ENCODE data around the gene PATJ. TPM values are rescaled to one million over a fixed set of nuclear protein-coding genes. Genes with fewer than 3 reads are reported as not detected.

PATJ gene
- total and polyA plus RNA-seq, 2 experiments from 2014 or later, result 20.0 to 44.8 TPM

DNA sequence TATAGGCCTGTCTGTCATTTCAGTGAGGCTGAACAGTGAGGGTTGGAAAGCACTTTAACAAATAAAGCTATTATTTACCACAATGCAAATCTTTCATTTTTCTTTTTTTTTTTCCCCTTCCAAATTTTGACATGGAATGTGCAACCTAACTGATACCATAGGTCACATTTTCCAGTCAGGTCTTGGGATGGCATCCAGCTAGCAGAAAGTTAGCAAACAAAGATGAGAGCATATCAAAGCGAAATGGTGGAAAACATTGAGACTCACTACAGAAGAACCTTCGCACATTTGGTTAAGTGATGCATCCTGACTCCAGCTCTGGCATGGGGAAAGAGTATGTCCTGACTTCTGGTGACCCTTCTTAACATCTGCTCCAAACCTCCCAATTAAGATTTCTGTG, 347.3 kb downstream of the PATJ start:
- H3K4me3 ChIP-seq, result no peak overlapping the region
- H3K27me3 ChIP-seq, result no peaks in the 10 kb centered on the region
- no peaks in the 10 kb centered on the region for H3K79me2 ChIP-seq
- 83% methylated on average over 2 of the region's 2 CpGs for WGBS (ENCODE audit: low lambda C conversion rate, missing lambda C conversion rate)
- H3K27ac ChIP-seq, result no peak overlapping the region
- TF ChIP-seq, protein P1, sequence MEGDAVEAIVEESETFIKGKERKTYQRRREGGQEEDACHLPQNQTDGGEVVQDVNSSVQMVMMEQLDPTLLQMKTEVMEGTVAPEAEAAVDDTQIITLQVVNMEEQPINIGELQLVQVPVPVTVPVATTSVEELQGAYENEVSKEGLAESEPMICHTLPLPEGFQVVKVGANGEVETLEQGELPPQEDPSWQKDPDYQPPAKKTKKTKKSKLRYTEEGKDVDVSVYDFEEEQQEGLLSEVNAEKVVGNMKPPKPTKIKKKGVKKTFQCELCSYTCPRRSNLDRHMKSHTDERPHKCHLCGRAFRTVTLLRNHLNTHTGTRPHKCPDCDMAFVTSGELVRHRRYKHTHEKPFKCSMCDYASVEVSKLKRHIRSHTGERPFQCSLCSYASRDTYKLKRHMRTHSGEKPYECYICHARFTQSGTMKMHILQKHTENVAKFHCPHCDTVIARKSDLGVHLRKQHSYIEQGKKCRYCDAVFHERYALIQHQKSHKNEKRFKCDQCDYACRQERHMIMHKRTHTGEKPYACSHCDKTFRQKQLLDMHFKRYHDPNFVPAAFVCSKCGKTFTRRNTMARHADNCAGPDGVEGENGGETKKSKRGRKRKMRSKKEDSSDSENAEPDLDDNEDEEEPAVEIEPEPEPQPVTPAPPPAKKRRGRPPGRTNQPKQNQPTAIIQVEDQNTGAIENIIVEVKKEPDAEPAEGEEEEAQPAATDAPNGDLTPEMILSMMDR (IDR thresholded peaks at IDR 0.05; ENCODE audit: poor library complexity), result no peak
- TF ChIP-seq EZH2phosphoT487 (IDR thresholded peaks at IDR 0.05; ENCODE audit: low read depth, severe bottlenecking, unreplicated experiment) (no peak), EZH2 (IDR thresholded peaks at IDR 0.05; ENCODE audit: borderline replicate concordance) (no peak)
- no peaks in the 10 kb centered on the region for H3K9me3 ChIP-seq (ENCODE audit: low read depth)
- no peaks in the 10 kb centered on the region for H4K20me1 ChIP-seq (ENCODE audit: insufficient read depth, poor library complexity, severe bottlenecking)
- no peaks in the 10 kb centered on the region for H3K9me2 ChIP-seq (replicated peaks; ENCODE audit: insufficient read depth)
- no peak overlapping the region for H2AFZ ChIP-seq
- DNase-seq (ENCODE audit: low spot score), result no peak
- H3K4me2 ChIP-seq, result no peak overlapping the region
- H3K36me3 ChIP-seq (replicated peaks; ENCODE audit: insufficient read depth, low read depth), result no peaks in the 10 kb centered on the region
- H3K4me1 ChIP-seq (ENCODE audit: insufficient read depth), result no peaks in the 10 kb centered on the region

DNA sequence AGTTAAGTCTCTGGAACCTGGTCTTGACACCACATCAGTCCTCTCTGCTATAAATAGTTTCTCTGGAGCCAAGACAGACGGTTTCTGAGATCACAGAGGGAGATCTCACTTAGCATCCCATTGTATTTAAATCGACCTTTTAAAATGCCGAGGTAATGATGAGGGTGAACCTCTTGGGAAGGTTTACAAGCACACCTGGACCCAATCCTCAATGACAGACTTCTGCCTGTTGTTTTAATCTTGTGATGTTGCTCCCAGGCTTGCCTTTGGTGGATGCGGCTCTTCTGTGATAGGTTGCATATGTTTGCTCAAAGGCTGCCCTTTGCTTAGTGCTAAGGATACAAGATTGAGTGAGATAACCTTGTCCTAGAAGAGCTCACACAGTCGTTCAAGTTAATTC, 347.7 kb downstream of the PATJ start:
- Histone ChIP-seq H2AFZ (no peak overlapping the region), H3K4me3 (no peak overlapping the region), H3K27me3 (no peaks in the 10 kb centered on the region), H3K4me2 (no peak overlapping the region), H4K20me1 (ENCODE audit: insufficient read depth, poor library complexity, severe bottlenecking) (no peaks in the 10 kb centered on the region), H3K36me3 (replicated peaks; ENCODE audit: insufficient read depth, low read depth) (no peaks in the 10 kb centered on the region), H3K4me1 (ENCODE audit: insufficient read depth) (no peaks in the 10 kb centered on the region), H3K9me2 (replicated peaks; ENCODE audit: insufficient read depth) (no peaks in the 10 kb centered on the region), H3K9me3 (ENCODE audit: low read depth) (no peaks in the 10 kb centered on the region), H3K27ac (no peak overlapping the region), H3K79me2 (no peaks in the 10 kb centered on the region)
- WGBS (ENCODE audit: low lambda C conversion rate, missing lambda C conversion rate), result 22% methylated on average over 5 of the region's 5 CpGs
- TF ChIP-seq, protein P1 (IDR thresholded peaks at IDR 0.05; ENCODE audit: poor library complexity), result no peak
- TF ChIP-seq EZH2phosphoT487 (IDR thresholded peaks at IDR 0.05; ENCODE audit: low read depth, severe bottlenecking, unreplicated experiment), result no peak
- TF ChIP-seq EZH2 (IDR thresholded peaks at IDR 0.05; ENCODE audit: borderline replicate concordance), result no peak
- DNase-seq (ENCODE audit: low spot score), result no peak

DNA sequence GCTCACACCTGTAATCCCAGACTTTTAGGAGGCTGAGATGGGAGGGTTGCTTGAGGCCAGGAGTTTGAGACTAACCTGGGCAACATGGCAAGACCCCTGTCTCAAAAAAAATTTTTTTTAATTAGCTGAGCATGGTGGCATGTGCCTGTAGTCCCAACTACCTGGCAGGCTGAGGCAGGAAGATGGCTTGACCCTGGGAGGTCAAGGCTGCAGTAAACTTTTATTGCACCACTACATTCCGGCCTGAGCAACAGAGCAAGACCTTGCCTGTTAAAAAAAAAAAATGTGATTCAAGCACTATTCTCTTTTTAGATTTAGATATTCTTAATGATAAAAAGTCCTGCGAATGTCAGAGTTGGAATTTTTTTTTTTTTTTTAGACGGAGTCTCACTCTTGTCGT, 349.8 kb downstream of the PATJ start:
- H2AFZ ChIP-seq, result no peak overlapping the region
- no peak overlapping the region for H3K4me2 ChIP-seq
- no peaks in the 10 kb centered on the region for H3K36me3 ChIP-seq (replicated peaks; ENCODE audit: insufficient read depth, low read depth)
- no peaks in the 10 kb centered on the region for H3K27me3 ChIP-seq
- H3K4me3 ChIP-seq, result no peak overlapping the region
- H3K9me2 ChIP-seq (replicated peaks; ENCODE audit: insufficient read depth), result no peaks in the 10 kb centered on the region
- TF ChIP-seq EZH2 (IDR thresholded peaks at IDR 0.05; ENCODE audit: borderline replicate concordance), result no peak
- TF ChIP-seq, protein P1 (IDR thresholded peaks at IDR 0.05; ENCODE audit: poor library complexity), result no peak
- no peak for TF ChIP-seq EZH2phosphoT487 (IDR thresholded peaks at IDR 0.05; ENCODE audit: low read depth, severe bottlenecking, unreplicated experiment)
- no peak for DNase-seq (ENCODE audit: low spot score)
- 97% methylated on average over 4 of the region's 4 CpGs for WGBS (ENCODE audit: low lambda C conversion rate, missing lambda C conversion rate)
- no peaks in the 10 kb centered on the region for H3K4me1 ChIP-seq (ENCODE audit: insufficient read depth)
- H3K27ac ChIP-seq, result no peak overlapping the region
- H4K20me1 ChIP-seq (ENCODE audit: insufficient read depth, poor library complexity, severe bottlenecking), result no peaks in the 10 kb centered on the region
- no peaks in the 10 kb centered on the region for H3K9me3 ChIP-seq (ENCODE audit: low read depth)
- H3K79me2 ChIP-seq, result no peaks in the 10 kb centered on the region

DNA sequence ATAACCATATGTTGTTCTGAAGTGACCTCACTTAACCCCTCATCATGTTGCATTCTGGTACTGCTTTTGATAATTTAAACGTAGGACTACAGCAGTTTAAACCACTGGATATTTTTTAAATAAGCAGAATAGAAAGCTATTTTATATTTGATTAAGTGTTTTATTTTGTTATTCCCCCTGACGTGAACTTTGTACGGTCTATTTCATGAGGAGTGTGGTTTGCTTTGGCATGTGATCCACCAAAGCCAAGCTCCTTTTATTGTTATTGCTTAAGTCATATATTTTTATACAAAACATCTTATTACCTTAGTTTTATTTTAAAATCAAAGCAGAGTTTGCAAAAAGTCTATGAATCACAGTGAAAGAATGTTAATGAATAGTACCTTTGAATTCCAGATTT, 351.0 kb downstream of the PATJ start:
- Histone ChIP-seq H2AFZ (no peak overlapping the region), H3K27ac (no peak overlapping the region), H3K4me1 (ENCODE audit: insufficient read depth) (no peaks in the 10 kb centered on the region), H3K4me2 (no peak overlapping the region), H4K20me1 (ENCODE audit: insufficient read depth, poor library complexity, severe bottlenecking) (no peaks in the 10 kb centered on the region), H3K27me3 (no peaks in the 10 kb centered on the region), H3K79me2 (no peaks in the 10 kb centered on the region), H3K9me2 (replicated peaks; ENCODE audit: insufficient read depth) (no peaks in the 10 kb centered on the region), H3K4me3 (no peak overlapping the region), H3K9me3 (ENCODE audit: low read depth) (no peaks in the 10 kb centered on the region), H3K36me3 (replicated peaks; ENCODE audit: insufficient read depth, low read depth) (no peaks in the 10 kb centered on the region)
- 52% methylated on average over 3 of the region's 3 CpGs for WGBS (ENCODE audit: low lambda C conversion rate, missing lambda C conversion rate)
- TF ChIP-seq, protein P1 (IDR thresholded peaks at IDR 0.05; ENCODE audit: poor library complexity), result no peak
- TF ChIP-seq EZH2phosphoT487 (IDR thresholded peaks at IDR 0.05; ENCODE audit: low read depth, severe bottlenecking, unreplicated experiment), result no peak
- no peak for TF ChIP-seq EZH2 (IDR thresholded peaks at IDR 0.05; ENCODE audit: borderline replicate concordance)
- no peak for DNase-seq (ENCODE audit: low spot score)

Measured in hepatocyte (in vitro differentiated cells).